PC-9 (cell line): ENCODE results near the gene PON1.

ENCODE experiments used
- CTCF ChIP-seq: fragments of 200-600 bp; sonication (generic); conservative IDR thresholded peaks from 2 replicates; pipeline ENCODE4 v1.6.1; 2017; ENCODE audit warnings: mixed run types, antibody characterized with exemption, mild to moderate bottlenecking, moderate library complexity
- EZH2 ChIP-seq: fragments of 200-600 bp; sonication (generic); IDR thresholded peaks from 2 replicates; pipeline ENCODE4 v1.8.0; 2017; ENCODE audit warnings: antibody characterized with exemption, low read depth

GRCh38 chr7:95286096-95286495 lies 38.2 kb downstream of the PON1 start:
- TF ChIP-seq CTCF (no peak), EZH2 (no peak)
